GM19463 (cell line): ENCODE measurements around the gene KLHL18.

Experiments used
- ATAC-seq: cut with Tn5 transposase; IDR thresholded peaks from one replicate; pipeline ENCODE4 v1.9.1; 2021; ENCODE audit warnings: mild to moderate bottlenecking, moderate library complexity; ENCODE audit not compliant: unreplicated experiment

Gene KLHL18

DNA sequence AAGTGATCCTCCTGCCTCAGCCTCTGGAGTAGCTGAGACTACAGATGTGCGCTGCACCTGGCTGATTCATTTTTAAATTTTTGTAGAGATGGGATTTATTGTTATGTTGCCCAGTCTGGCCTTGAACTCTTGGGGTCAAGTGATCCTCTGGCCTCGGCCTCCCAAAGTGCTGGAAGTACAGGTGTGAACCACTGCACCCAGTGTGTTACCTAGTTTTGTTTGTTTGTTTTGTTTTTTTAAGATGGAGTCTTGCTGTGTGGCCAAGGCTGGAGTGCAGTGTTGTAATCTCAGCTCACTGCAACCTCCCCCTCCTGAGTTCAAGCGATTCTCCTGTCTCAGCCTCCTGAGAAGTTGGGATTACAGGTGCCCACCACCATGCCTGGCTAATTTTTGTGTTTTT is 110.2 kb downstream of the KLHL18 start:
- no peak for ATAC-seq

DNA sequence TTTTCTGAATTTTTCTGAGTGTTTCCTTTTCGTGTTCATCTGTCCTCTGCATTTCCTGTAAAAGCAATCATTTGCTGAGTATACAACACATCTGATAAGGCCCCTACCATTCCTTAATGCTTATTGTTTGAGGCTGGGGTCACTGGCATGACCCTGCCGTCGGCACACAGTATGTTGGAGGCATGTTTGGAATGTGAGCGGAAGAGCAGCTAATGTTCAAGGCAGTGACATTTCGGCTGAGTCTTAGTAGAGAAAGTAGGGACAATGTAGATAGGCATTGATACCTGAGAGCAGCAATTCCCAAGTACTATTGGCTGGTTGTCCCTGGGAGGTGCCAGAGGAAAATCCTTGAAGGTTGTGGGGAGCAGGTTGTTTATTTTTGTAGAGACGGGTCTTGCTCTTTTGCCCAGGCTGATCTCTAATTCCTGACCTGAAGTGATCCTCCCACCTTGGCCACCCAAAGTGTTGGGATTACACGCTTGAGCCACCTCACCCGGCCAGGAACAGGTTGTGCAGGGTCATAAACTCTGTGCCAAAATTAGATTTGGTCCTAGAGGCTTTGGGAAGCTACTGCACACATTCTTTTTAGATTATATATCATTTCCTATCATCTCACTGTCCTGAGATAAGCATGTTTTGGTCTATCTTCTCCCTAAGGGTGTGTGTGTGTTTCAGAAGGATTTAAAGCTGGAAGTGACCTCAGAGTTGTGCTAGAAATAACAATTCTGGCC is 111.6 kb downstream of the KLHL18 start:
- ATAC-seq, result no peak

DNA sequence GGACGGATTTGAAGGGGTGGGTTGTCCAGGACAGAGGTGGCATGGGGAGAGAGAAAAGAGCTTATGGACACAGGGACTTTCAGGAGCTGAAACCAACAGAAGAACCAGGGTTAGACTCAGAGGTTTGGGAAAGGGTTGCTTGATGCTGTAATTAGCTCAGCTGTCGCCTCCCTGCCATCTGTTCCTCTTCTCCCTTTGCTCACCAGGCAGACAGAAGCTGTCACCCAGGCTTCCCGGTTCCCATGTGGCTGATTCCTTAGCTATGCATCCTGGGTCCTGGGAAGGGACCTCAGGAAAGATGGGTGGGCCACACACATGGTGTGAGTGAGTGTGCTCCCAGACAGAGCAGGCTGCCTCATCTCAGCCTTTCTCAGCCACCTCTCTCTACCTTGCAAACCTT is 112.1 kb downstream of the KLHL18 start:
- no peak for ATAC-seq
